ENCODE measurements around the gene CFAP97D2. TPM values are rescaled to one million over a fixed set of nuclear protein-coding genes. Genes with fewer than 3 reads are reported as not detected.
"Not testable (repeated sequence)": the region's sequence is repeated elsewhere in the genome, so short reads cannot be mapped to it uniquely, and the experiment has no call there.

The CFAP97D2 gene
- total and polyA plus RNA-seq, 4 donors = 0.22 to 3.0 (median 0.65) TPM; not detected in 1

- H3K9me3 ChIP-seq (ENCODE audit: control insufficient read depth, insufficient read depth, low read length) = no peaks in the 10 kb centered on the region
- DNase-seq (ENCODE audit: low read depth in 4 of 6, low spot score in 6 of 6) = no peak
- peaks cover 43% of the 10 kb centered on the region for H3K36me3 ChIP-seq (ENCODE audit: control insufficient read depth, insufficient read depth, low read length)
- no peaks in the 10 kb centered on the region for H3K27me3 ChIP-seq (ENCODE audit: control insufficient read depth, insufficient read depth, low read length)
- no peak overlapping the region for H3K4me3 ChIP-seq (ENCODE audit: low read depth, low read length)
- no peaks in the 10 kb centered on the region for H3K4me1 ChIP-seq (ENCODE audit: control insufficient read depth, insufficient read depth, low read length)
- H3K27ac ChIP-seq (ENCODE audit: low read depth, low read length) = no peak overlapping the region
- WGBS (ENCODE audit: insufficient coverage) = 94% methylated on average over 5 of the region's 7 CpGs
Observed at GRCh38 chr13:114259374-114259773, 80.3 kb downstream of the CFAP97D2 start.

GRCh38 chr13:114259974-114260373 is 80.9 kb downstream of the CFAP97D2 start:
- 82% methylated on average over 4 of the region's 4 CpGs for WGBS (ENCODE audit: insufficient coverage)
- no peak overlapping the region for H3K27ac ChIP-seq (ENCODE audit: low read depth, low read length)
- peaks cover 46% of the 10 kb centered on the region for H3K36me3 ChIP-seq (ENCODE audit: control insufficient read depth, insufficient read depth, low read length)
- DNase-seq (ENCODE audit: low read depth in 4 of 6, low spot score in 6 of 6) = no peak
- H3K27me3 ChIP-seq (ENCODE audit: control insufficient read depth, insufficient read depth, low read length) = no peaks in the 10 kb centered on the region
- H3K9me3 ChIP-seq (ENCODE audit: control insufficient read depth, insufficient read depth, low read length) = no peaks in the 10 kb centered on the region
- H3K4me3 ChIP-seq (ENCODE audit: low read depth, low read length) = no peak overlapping the region
- no peaks in the 10 kb centered on the region for H3K4me1 ChIP-seq (ENCODE audit: control insufficient read depth, insufficient read depth, low read length)

- WGBS (ENCODE audit: insufficient coverage) = 88% methylated on average over 3 of the region's 3 CpGs
- Histone ChIP-seq H3K27me3 (ENCODE audit: control insufficient read depth, insufficient read depth, low read length) (no peaks in the 10 kb centered on the region), H3K4me3 (ENCODE audit: low read depth, low read length) (no peak overlapping the region), H3K9me3 (ENCODE audit: control insufficient read depth, insufficient read depth, low read length) (no peaks in the 10 kb centered on the region), H3K36me3 (ENCODE audit: control insufficient read depth, insufficient read depth, low read length) (peaks cover 45% of the 10 kb centered on the region), H3K27ac (ENCODE audit: low read depth, low read length) (no peak overlapping the region), H3K4me1 (ENCODE audit: control insufficient read depth, insufficient read depth, low read length) (no peaks in the 10 kb centered on the region)
- DNase-seq (ENCODE audit: low read depth in 4 of 6, low spot score in 6 of 6) = no peak
Observed at GRCh38 chr13:114260814-114261213, 81.8 kb downstream of the CFAP97D2 start.

GRCh38 chr13:114261328-114261965 is 82.4 kb downstream of the CFAP97D2 start:
- no peak for DNase-seq (ENCODE audit: low read depth in 4 of 6, low spot score in 6 of 6)
- Histone ChIP-seq H3K27me3 (ENCODE audit: control insufficient read depth, insufficient read depth, low read length) (no peaks in the 10 kb centered on the region), H3K27ac (ENCODE audit: low read depth, low read length) (no peak overlapping the region), H3K36me3 (ENCODE audit: control insufficient read depth, insufficient read depth, low read length) (peaks cover 50% of the 10 kb centered on the region), H3K9me3 (ENCODE audit: control insufficient read depth, insufficient read depth, low read length) (no peaks in the 10 kb centered on the region), H3K4me3 (ENCODE audit: low read depth, low read length) (no peak overlapping the region), H3K4me1 (ENCODE audit: control insufficient read depth, insufficient read depth, low read length) (no peaks in the 10 kb centered on the region)
- 47% methylated on average over 3 of the region's 3 CpGs for WGBS (ENCODE audit: insufficient coverage)

- Histone ChIP-seq H3K9me3 (ENCODE audit: control insufficient read depth, insufficient read depth, low read length) (no peaks in the 10 kb centered on the region), H3K4me1 (ENCODE audit: control insufficient read depth, insufficient read depth, low read length) (no peaks in the 10 kb centered on the region), H3K4me3 (ENCODE audit: low read depth, low read length) (no peak overlapping the region), H3K36me3 (ENCODE audit: control insufficient read depth, insufficient read depth, low read length) (peaks cover 58% of the 10 kb centered on the region), H3K27ac (ENCODE audit: low read depth, low read length) (no peak overlapping the region), H3K27me3 (ENCODE audit: control insufficient read depth, insufficient read depth, low read length) (no peaks in the 10 kb centered on the region)
- no peak for DNase-seq (ENCODE audit: low read depth in 4 of 6, low spot score in 6 of 6)
- 60% methylated on average over 2 of the region's 5 CpGs for WGBS (ENCODE audit: insufficient coverage)
Observed at GRCh38 chr13:114263578-114263977, 84.5 kb downstream of the CFAP97D2 start.

GRCh38 chr13:114264313-114264712 is 85.3 kb downstream of the CFAP97D2 start:
- not testable (repeated sequence) for H3K27ac ChIP-seq (ENCODE audit: low read depth, low read length); H3K27me3 ChIP-seq (ENCODE audit: control insufficient read depth, insufficient read depth, low read length); H3K4me3 ChIP-seq (ENCODE audit: low read depth, low read length); H3K9me3 ChIP-seq (ENCODE audit: control insufficient read depth, insufficient read depth, low read length); H3K4me1 ChIP-seq (ENCODE audit: control insufficient read depth, insufficient read depth, low read length); DNase-seq (ENCODE audit: low read depth in 4 of 6, low spot score in 6 of 6)
- WGBS (ENCODE audit: insufficient coverage) = 100% methylated on average over 8 of the region's 13 CpGs
- H3K36me3 ChIP-seq (ENCODE audit: control insufficient read depth, insufficient read depth, low read length) = peaks cover 58% of the 10 kb centered on the region

GRCh38 chr13:114264886-114265611 is 86.0 kb downstream of the CFAP97D2 start:
- no peaks in the 10 kb centered on the region for H3K9me3 ChIP-seq (ENCODE audit: control insufficient read depth, insufficient read depth, low read length)
- WGBS (ENCODE audit: insufficient coverage) = 100% methylated on average over 2 of the region's 8 CpGs
- peaks cover 60% of the 10 kb centered on the region for H3K36me3 ChIP-seq (ENCODE audit: control insufficient read depth, insufficient read depth, low read length)
- no peaks in the 10 kb centered on the region for H3K27me3 ChIP-seq (ENCODE audit: control insufficient read depth, insufficient read depth, low read length)
- H3K4me3 ChIP-seq (ENCODE audit: low read depth, low read length) = no peak overlapping the region
- H3K27ac ChIP-seq (ENCODE audit: low read depth, low read length) = no peak overlapping the region
- no peaks in the 10 kb centered on the region for H3K4me1 ChIP-seq (ENCODE audit: control insufficient read depth, insufficient read depth, low read length)
- no peak for DNase-seq (ENCODE audit: low read depth in 4 of 6, low spot score in 6 of 6)

GRCh38 chr13:114266241-114266640 is 87.2 kb downstream of the CFAP97D2 start:
- H3K27me3 ChIP-seq (ENCODE audit: control insufficient read depth, insufficient read depth, low read length) = no peaks in the 10 kb centered on the region
- WGBS (ENCODE audit: insufficient coverage) = 100% methylated on average over 1 of the region's 5 CpGs
- H3K36me3 ChIP-seq (ENCODE audit: control insufficient read depth, insufficient read depth, low read length) = peaks cover 56% of the 10 kb centered on the region
- no peak overlapping the region for H3K27ac ChIP-seq (ENCODE audit: low read depth, low read length)
- no peaks in the 10 kb centered on the region for H3K4me1 ChIP-seq (ENCODE audit: control insufficient read depth, insufficient read depth, low read length)
- DNase-seq (ENCODE audit: low read depth in 4 of 6, low spot score in 6 of 6) = no peak
- H3K9me3 ChIP-seq (ENCODE audit: control insufficient read depth, insufficient read depth, low read length) = no peaks in the 10 kb centered on the region
- no peak overlapping the region for H3K4me3 ChIP-seq (ENCODE audit: low read depth, low read length)

GRCh38 chr13:114268344-114269280 is 89.6 kb downstream of the CFAP97D2 start:
- Histone ChIP-seq H3K27ac (ENCODE audit: low read depth, low read length) (no peak overlapping the region), H3K36me3 (ENCODE audit: control insufficient read depth, insufficient read depth, low read length) (peaks cover 53% of the 10 kb centered on the region), H3K4me3 (ENCODE audit: low read depth, low read length) (no peak overlapping the region), H3K9me3 (ENCODE audit: control insufficient read depth, insufficient read depth, low read length) (no peaks in the 10 kb centered on the region), H3K27me3 (ENCODE audit: control insufficient read depth, insufficient read depth, low read length) (no peaks in the 10 kb centered on the region), H3K4me1 (ENCODE audit: control insufficient read depth, insufficient read depth, low read length) (no peaks in the 10 kb centered on the region)
- 88% methylated on average over 3 of the region's 6 CpGs for WGBS (ENCODE audit: insufficient coverage)
- DNase-seq (ENCODE audit: low read depth in 4 of 6, low spot score in 6 of 6) = no peak

Measured in spinal cord (tissue), 10 donors.